Activated B cell treated with CpG ODN at 0.5 μM for 24 hours (primary cell): ENCODE measurements around the gene TRIM72. TPM values are rescaled to one million over a fixed set of nuclear protein-coding genes. Genes with fewer than 3 reads are reported as not detected.
"Not testable (repeated sequence)": the region's sequence is repeated elsewhere in the genome, so short reads cannot be mapped to it uniquely, and the experiment has no call there.

Experiments
- ATAC-seq: fragments of 200-7000 bp; cut with Tn5 transposase; one replicate; pipeline ENCODE4 v1.10.0; 2021; ENCODE audit warnings: low read depth, mild to moderate bottlenecking, moderate library complexity
- CTCF ChIA-PET: fragments of 350-600 bp; sonication (Branson Sonifier 250); formaldehyde crosslinking; loops from one replicate; lab custom pipeline; 2021; ENCODE audit warnings: antibody characterized with exemption; lab: Charles Lee
- POLR2A ChIA-PET: fragments of 350-600 bp; sonication (Branson Sonifier 250); formaldehyde crosslinking; loops from one replicate; lab custom pipeline; 2021; ENCODE audit warnings: antibody characterized with exemption; lab: Charles Lee
- DNase-seq: peaks from one replicate; pipeline ENCODE4 v3.0.0; 2022
- H3K27ac Mint-ChIP-seq: one replicate; pipeline ENCODE4 v1.8.0; 2020; ENCODE audit warnings: mixed read lengths
- H3K27me3 Mint-ChIP-seq: one replicate; pipeline ENCODE4 v1.8.0; 2021; ENCODE audit warnings: mixed read lengths
- H3K36me3 Mint-ChIP-seq: one replicate; pipeline ENCODE4 v1.8.0; 2021; ENCODE audit warnings: low read depth, mixed read lengths
- H3K4me1 Mint-ChIP-seq: one replicate; pipeline ENCODE4 v1.8.0; 2021; ENCODE audit warnings: mixed read lengths
- H3K4me3 Mint-ChIP-seq: one replicate; pipeline ENCODE4 v1.8.0; 2020; ENCODE audit warnings: mild to moderate bottlenecking, mixed read lengths
- H3K9me3 Mint-ChIP-seq: one replicate; pipeline ENCODE4 v1.8.0; 2020; ENCODE audit warnings: mixed read lengths
- CTCF ChIP-seq: fragments of 200-600 bp; IDR thresholded peaks from one replicate; pipeline ENCODE4 v1.8.0; 2022; ENCODE audit warnings: antibody characterized with exemption, mild to moderate bottlenecking
- intact Hi-C: fragments of 100-400 bp; cut with micrococcal nuclease; formaldehyde crosslinking; loops from one replicate; pipeline ENCODE4 v1.15.1; 2024
- total RNA-seq: library from RNA; stranded (reverse); gene quantifications from 2 replicates; pipeline ENCODE4 v1.2.3, GENCODE V29; 2022

The TRIM72 gene
- total RNA-seq, 1 donor from 2014 or later: 0.16 TPM

- CTCF ChIA-PET: no interaction called here
- intact Hi-C loops: no loop called here
Observed at GRCh38 chr16:31193874-31194273, 20.0 kb upstream of the TRIM72 start.

GRCh38 chr16:31194898-31195297 is 19.0 kb upstream of the TRIM72 start:
- ATAC-seq: no peak
- no peak for TF ChIP-seq CTCF
- Mint-ChIP-seq H3K9me3 (no peaks in the 10 kb centered on the region), H3K27me3 (no peaks in the 10 kb centered on the region), H3K4me3 (no peak overlapping the region), H3K27ac (no peak overlapping the region), H3K4me1 (peaks cover 43% of the 10 kb centered on the region), H3K36me3 (peaks cover 90% of the 10 kb centered on the region)
- ChIA-PET CTCF (no interaction called here), POLR2A (interaction anchor here (1.2 to 4.0 kb wide), 3 partner anchors 7 to 14 kb away, joined by 5 to 13 read pairs (median 10); partner anchors contain the start of genes FUS and PYCARD)
- intact Hi-C loops: no loop called here
- DNase-seq: no peak

More at GRCh38 chr16:31193874-31194273, 20.0 kb upstream of the TRIM72 start:
- H3K4me1 Mint-ChIP-seq: peaks cover 34% of the 10 kb centered on the region
- H3K36me3 Mint-ChIP-seq: peaks cover 91% of the 10 kb centered on the region
- no peak for DNase-seq
- TF ChIP-seq CTCF: no peak
- POLR2A ChIA-PET: interaction anchor here (0.6 to 4.0 kb wide), 5 partner anchors 8 to 245 kb away, joined by 3 to 13 read pairs (median 4); partner anchors contain the start of genes FUS and PYCARD
- H3K27ac Mint-ChIP-seq: no peak overlapping the region
- no peak overlapping the region for H3K4me3 Mint-ChIP-seq
- no peaks in the 10 kb centered on the region for H3K27me3 Mint-ChIP-seq
- H3K9me3 Mint-ChIP-seq: no peaks in the 10 kb centered on the region
- no peak for ATAC-seq

GRCh38 chr16:31195861-31196260 is 18.1 kb upstream of the TRIM72 start:
- H3K9me3 Mint-ChIP-seq, H3K27ac Mint-ChIP-seq, intact Hi-C loops, CTCF ChIA-PET, H3K27me3 Mint-ChIP-seq, ATAC-seq, DNase-seq, H3K4me3 Mint-ChIP-seq: not testable (repeated sequence)
- Mint-ChIP-seq H3K36me3 (peaks cover 83% of the 10 kb centered on the region), H3K4me1 (peaks cover 47% of the 10 kb centered on the region)
- POLR2A ChIA-PET: interaction anchor here (1.2 kb wide), 1 partner anchor 15 kb away, joined by 5 read pairs; the partner anchor contains the start of gene FUS

GRCh38 chr16:31196324-31197088 is 17.4 kb upstream of the TRIM72 start:
- DNase-seq: no peak

GRCh38 chr16:31198207-31198882 is 15.6 kb upstream of the TRIM72 start:
- intact Hi-C loops: no loop called here
- Mint-ChIP-seq H3K9me3 (no peaks in the 10 kb centered on the region), H3K36me3 (peaks cover 63% of the 10 kb centered on the region), H3K27ac (peak overlapping the region; percentile 13), H3K4me1 (peaks cover 47% of the 10 kb centered on the region), H3K27me3 (no peaks in the 10 kb centered on the region), H3K4me3 (no peak overlapping the region)
- POLR2A ChIA-PET: interaction anchor here (0.6 to 7.0 kb wide), 6 partner anchors 13 to 441 kb away, joined by 3 to 146 read pairs (median 4); partner anchors contain the start of gene FUS
- DNase-seq: no peak
- ATAC-seq: no peak
- CTCF ChIA-PET: no interaction called here
- TF ChIP-seq CTCF: no peak

More at GRCh38 chr16:31196324-31197088, 17.4 kb upstream of the TRIM72 start:
- ATAC-seq: no peak
- Mint-ChIP-seq H3K9me3 (no peaks in the 10 kb centered on the region), H3K36me3 (peaks cover 79% of the 10 kb centered on the region), H3K4me1 (peaks cover 47% of the 10 kb centered on the region), H3K27ac (no peak overlapping the region), H3K4me3 (no peak overlapping the region), H3K27me3 (no peaks in the 10 kb centered on the region)
- no peak for TF ChIP-seq CTCF
- ChIA-PET CTCF (no interaction called here), POLR2A (interaction anchor here (0.5 to 1.2 kb wide), 4 partner anchors 16 to 58 kb away, joined by 3 to 6 read pairs (median 4); partner anchors contain the start of gene FUS)
- intact Hi-C loops: no loop called here
